ENCODE results near the gene DIPK2A. TPM values are rescaled to one million over a fixed set of nuclear protein-coding genes. Genes with fewer than 3 reads are reported as not detected.

The DIPK2A gene
- total RNA-seq, 1 experiment from 2014 or later = 14.3 TPM

DNA sequence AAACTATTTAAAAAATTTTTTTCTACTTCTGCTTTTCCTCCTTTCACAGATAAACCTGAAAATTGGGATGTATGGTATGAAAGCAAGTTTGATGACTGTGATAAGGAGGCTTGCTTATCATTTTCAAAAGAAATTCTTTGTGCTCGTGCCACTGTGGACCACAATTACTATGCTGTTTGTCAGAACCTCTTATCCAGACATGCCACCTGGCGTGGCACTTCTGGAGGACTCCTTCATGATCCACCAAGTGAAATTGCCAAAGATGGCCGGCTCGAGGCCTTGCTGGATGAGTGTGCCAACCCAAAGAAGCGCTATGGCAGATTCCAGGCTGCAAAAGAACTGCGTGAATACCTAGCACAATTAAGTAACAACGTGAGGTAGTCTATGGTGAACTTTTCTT lies 17.8 kb downstream of the DIPK2A start:
- TF ChIP-seq, protein P1, sequence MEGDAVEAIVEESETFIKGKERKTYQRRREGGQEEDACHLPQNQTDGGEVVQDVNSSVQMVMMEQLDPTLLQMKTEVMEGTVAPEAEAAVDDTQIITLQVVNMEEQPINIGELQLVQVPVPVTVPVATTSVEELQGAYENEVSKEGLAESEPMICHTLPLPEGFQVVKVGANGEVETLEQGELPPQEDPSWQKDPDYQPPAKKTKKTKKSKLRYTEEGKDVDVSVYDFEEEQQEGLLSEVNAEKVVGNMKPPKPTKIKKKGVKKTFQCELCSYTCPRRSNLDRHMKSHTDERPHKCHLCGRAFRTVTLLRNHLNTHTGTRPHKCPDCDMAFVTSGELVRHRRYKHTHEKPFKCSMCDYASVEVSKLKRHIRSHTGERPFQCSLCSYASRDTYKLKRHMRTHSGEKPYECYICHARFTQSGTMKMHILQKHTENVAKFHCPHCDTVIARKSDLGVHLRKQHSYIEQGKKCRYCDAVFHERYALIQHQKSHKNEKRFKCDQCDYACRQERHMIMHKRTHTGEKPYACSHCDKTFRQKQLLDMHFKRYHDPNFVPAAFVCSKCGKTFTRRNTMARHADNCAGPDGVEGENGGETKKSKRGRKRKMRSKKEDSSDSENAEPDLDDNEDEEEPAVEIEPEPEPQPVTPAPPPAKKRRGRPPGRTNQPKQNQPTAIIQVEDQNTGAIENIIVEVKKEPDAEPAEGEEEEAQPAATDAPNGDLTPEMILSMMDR (IDR thresholded peaks at IDR 0.05) = no peak
- TF ChIP-seq POLR2AphosphoS5 (IDR thresholded peaks at IDR 0.05; ENCODE audit: low read depth, low read length) (no peak), TCF7L2 (IDR thresholded peaks at IDR 0.05; ENCODE audit: low read depth, low read length) (no peak), SIN3A (IDR thresholded peaks at IDR 0.05; ENCODE audit: borderline replicate concordance, insufficient read depth, low read depth, low read length) (no peak)
- TF ChIP-seq, protein P2, sequence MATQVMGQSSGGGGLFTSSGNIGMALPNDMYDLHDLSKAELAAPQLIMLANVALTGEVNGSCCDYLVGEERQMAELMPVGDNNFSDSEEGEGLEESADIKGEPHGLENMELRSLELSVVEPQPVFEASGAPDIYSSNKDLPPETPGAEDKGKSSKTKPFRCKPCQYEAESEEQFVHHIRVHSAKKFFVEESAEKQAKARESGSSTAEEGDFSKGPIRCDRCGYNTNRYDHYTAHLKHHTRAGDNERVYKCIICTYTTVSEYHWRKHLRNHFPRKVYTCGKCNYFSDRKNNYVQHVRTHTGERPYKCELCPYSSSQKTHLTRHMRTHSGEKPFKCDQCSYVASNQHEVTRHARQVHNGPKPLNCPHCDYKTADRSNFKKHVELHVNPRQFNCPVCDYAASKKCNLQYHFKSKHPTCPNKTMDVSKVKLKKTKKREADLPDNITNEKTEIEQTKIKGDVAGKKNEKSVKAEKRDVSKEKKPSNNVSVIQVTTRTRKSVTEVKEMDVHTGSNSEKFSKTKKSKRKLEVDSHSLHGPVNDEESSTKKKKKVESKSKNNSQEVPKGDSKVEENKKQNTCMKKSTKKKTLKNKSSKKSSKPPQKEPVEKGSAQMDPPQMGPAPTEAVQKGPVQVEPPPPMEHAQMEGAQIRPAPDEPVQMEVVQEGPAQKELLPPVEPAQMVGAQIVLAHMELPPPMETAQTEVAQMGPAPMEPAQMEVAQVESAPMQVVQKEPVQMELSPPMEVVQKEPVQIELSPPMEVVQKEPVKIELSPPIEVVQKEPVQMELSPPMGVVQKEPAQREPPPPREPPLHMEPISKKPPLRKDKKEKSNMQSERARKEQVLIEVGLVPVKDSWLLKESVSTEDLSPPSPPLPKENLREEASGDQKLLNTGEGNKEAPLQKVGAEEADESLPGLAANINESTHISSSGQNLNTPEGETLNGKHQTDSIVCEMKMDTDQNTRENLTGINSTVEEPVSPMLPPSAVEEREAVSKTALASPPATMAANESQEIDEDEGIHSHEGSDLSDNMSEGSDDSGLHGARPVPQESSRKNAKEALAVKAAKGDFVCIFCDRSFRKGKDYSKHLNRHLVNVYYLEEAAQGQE (IDR thresholded peaks at IDR 0.05; ENCODE audit: insufficient read depth in 1 of 2, low read depth in 2 of 2, low read length in 1 of 2) = no peak
- DNase-seq (ENCODE audit: low read depth, low spot score) = no peak
- Histone ChIP-seq H3K27me3 (ENCODE audit: control insufficient read depth, insufficient read depth, low read length) (no peaks in the 10 kb centered on the region), H3K9me3 (ENCODE audit: control insufficient read depth, insufficient read depth, low read depth, low read length) (no peaks in the 10 kb centered on the region), H3K4me3 (ENCODE audit: low read depth in 2 of 2, low read length in 2 of 2) (no peak overlapping the region), H3K4me1 (ENCODE audit: control insufficient read depth, insufficient read depth, low read length) (no peaks in the 10 kb centered on the region), H3K27ac (ENCODE audit: low read length) (no peak overlapping the region), H3K36me3 (ENCODE audit: control insufficient read depth, insufficient read depth, low read length) (no peaks in the 10 kb centered on the region)
- intact Hi-C loops (cut with micrococcal nuclease; ENCODE audit: unreplicated experiment) (no loop called here), in situ Hi-C loops (cut with HindIII; ENCODE audit: low pct_unique_long_range_greater_than_20kb, low sequenced_read_pairs) (no loop called here)
- BruUV-seq (replicated peaks) = no TSS peak
- no peak for ATAC-seq
- ChIA-PET POLR2A (no interaction called here), CTCF (no interaction called here)

DNA sequence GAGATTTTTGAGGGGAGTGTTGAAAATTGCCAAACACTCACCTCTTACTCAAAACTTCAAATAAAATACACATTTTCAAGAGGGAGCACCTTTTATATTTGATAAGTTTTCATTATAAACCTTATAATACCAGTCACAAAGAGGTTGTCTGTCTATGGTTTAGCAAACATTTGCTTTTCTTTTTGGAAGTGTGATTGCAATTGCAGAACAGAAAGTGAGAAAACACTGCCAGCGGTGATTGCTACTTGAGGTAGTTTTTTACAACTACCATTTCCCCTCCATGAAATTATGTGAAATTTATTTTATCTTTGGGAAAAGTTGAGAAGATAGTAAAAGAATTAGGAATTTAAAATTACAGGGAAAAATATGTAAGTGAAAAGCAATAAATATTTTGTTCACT lies 20.1 kb downstream of the DIPK2A start:
- no peaks in the 10 kb centered on the region for H3K36me3 ChIP-seq (ENCODE audit: control insufficient read depth, insufficient read depth, low read length)
- CTCF ChIA-PET = no interaction called here
- TF ChIP-seq, protein P1 (IDR thresholded peaks at IDR 0.05) = no peak
- no peak for TF ChIP-seq POLR2AphosphoS5 (IDR thresholded peaks at IDR 0.05; ENCODE audit: low read depth, low read length)
- TF ChIP-seq, protein P2 (IDR thresholded peaks at IDR 0.05; ENCODE audit: insufficient read depth in 1 of 2, low read depth in 2 of 2, low read length in 1 of 2) = no peak
- no peak for TF ChIP-seq SIN3A (IDR thresholded peaks at IDR 0.05; ENCODE audit: borderline replicate concordance, insufficient read depth, low read depth, low read length)
- no peak for TF ChIP-seq TCF7L2 (IDR thresholded peaks at IDR 0.05; ENCODE audit: low read depth, low read length)

More for the DNA sequence above, 20.1 kb downstream of the DIPK2A start:
- no TSS peak for BruUV-seq (replicated peaks)
- H3K27ac ChIP-seq (ENCODE audit: low read length) = no peak overlapping the region
- no peaks in the 10 kb centered on the region for H3K4me1 ChIP-seq (ENCODE audit: control insufficient read depth, insufficient read depth, low read length)
- no peaks in the 10 kb centered on the region for H3K9me3 ChIP-seq (ENCODE audit: control insufficient read depth, insufficient read depth, low read depth, low read length)
- POLR2A ChIA-PET = no interaction called here
- ATAC-seq (no peak), DNase-seq (ENCODE audit: low read depth, low spot score) (no peak)
- no peak overlapping the region for H3K4me3 ChIP-seq (ENCODE audit: low read depth in 2 of 2, low read length in 2 of 2)
- in situ Hi-C loops (cut with HindIII; ENCODE audit: low pct_unique_long_range_greater_than_20kb, low sequenced_read_pairs) = no loop called here
- no peaks in the 10 kb centered on the region for H3K27me3 ChIP-seq (ENCODE audit: control insufficient read depth, insufficient read depth, low read length)
- intact Hi-C loops (cut with micrococcal nuclease; ENCODE audit: unreplicated experiment) = no loop called here

Measured in Panc1 (cell line).